IMR-90 (cell line): ENCODE measurements around the gene PTGS2. TPM values are rescaled to one million over a fixed set of nuclear protein-coding genes. Genes with fewer than 3 reads are reported as not detected.

Experiments used
- CEBPB ChIP-seq: IDR thresholded peaks from 2 replicates; pipeline ENCODE4 v1.6.1; 2012; ENCODE audit warnings: low read depth, low read length, improper control_type of control experiment
- CTCF ChIP-seq: conservative IDR thresholded peaks from 2 replicates; pipeline ENCODE4 v1.5.1; 2012; ENCODE audit warnings: mild to moderate bottlenecking, low read depth, low read length, improper control_type of control experiment
- RAD21 ChIP-seq: IDR thresholded peaks from 2 replicates; pipeline ENCODE4 v1.6.1; 2012; ENCODE audit warnings: low read length, improper control_type of control experiment
- polyA plus RNA-seq, 3 experiments: library from polyadenylated mRNA; depleted of rRNA; stranded (reverse); fragments of >200 nt; gene quantifications; 2 replicates each; pipeline ENCODE4 v1.2.3, GENCODE V29; 2012; ENCODE audit warnings: low replicate concordance in 1 of 3
- total RNA-seq: library from RNA; depleted of rRNA; stranded (reverse); fragments of >200 nt; gene quantifications from 2 replicates; pipeline ENCODE4 v1.2.3, GENCODE V29; 2012

PTGS2 gene
- total and polyA plus RNA-seq, 2 of the 4 experiments (the other 2 are of a cell fraction): 3.4 to 4.8 TPM

- TF ChIP-seq RAD21: peak; percentile 35
- TF ChIP-seq CEBPB: peak; percentile 91
- peak; percentile 60 for TF ChIP-seq CTCF
These were observed at the start of gene PTGS2 (continued) for GRCh38 chr1:186680245-186681061.
